GM12878 (cell line): ENCODE results near the gene PPP6C. TPM values are rescaled to one million over a fixed set of nuclear protein-coding genes. Genes with fewer than 3 reads are reported as not detected.

Experiments
- ASH2L ChIP-seq: fragments of 300-600, 200-600 bp; sonication (generic); IDR thresholded peaks from 2 replicates; pipeline ENCODE4 v1.6.1; 2017; ENCODE audit warnings: low read depth, mild to moderate bottlenecking, borderline replicate concordance
- POLR2AphosphoS2 ChIP-seq: IDR thresholded peaks from 2 replicates; pipeline ENCODE4 v1.6.1; 2011; ENCODE audit warnings: low read depth, mild to moderate bottlenecking, low read length, improper control_type of control experiment, moderate library complexity
- polyA plus RNA-seq, 11 experiments: library from polyadenylated mRNA; depleted of rRNA in 4 of 11; unstranded in 6 of 11; stranded (reverse) in 5 of 11; fragments of >200 nt; fragmentation: Nextera tagmentation in 4 of 11; fragmentation: Illumina TruSeq in 1 of 11; extraction: Ambion mirVana in 4 of 11; extraction: Trizol in 1 of 11; gene quantifications; 1 replicate in 1 of 11; 2 replicates in 10 of 11; pipeline versions ENCODE4 v1.2.1 to v1.2.3, GENCODE V29; 2011 to 2016; ENCODE audit warnings: inconsistent platforms in 2 of 11, missing spikeins in 2 of 11, low read depth in 1 of 11
- total RNA-seq, 4 experiments: library from RNA; depleted of rRNA in 3 of 4; stranded (reverse); fragments of >200 nt in 3 of 4; fragmentation: Illumina TruSeq in 1 of 4; extraction: Trizol in 1 of 4; gene quantifications; 2 replicates each; pipeline versions ENCODE4 v1.2.1 to v1.2.3, GENCODE V29; 2013 to 2021
- TF ChIP-seq, protein P1 (sequence below): fragments of 450-650 bp; formaldehyde crosslinking; IDR thresholded peaks from 2 replicates; pipeline ENCODE4 v1.4.0; 2022; ENCODE audit warnings: mild to moderate bottlenecking, moderate library complexity

PPP6C gene
- total and polyA plus RNA-seq, 10 of the 15 experiments (the other 5 are each of a cell fraction or from before 2014, with no cell fraction given), result 26.8 to 45.3 (median 37.1) TPM

DNA sequence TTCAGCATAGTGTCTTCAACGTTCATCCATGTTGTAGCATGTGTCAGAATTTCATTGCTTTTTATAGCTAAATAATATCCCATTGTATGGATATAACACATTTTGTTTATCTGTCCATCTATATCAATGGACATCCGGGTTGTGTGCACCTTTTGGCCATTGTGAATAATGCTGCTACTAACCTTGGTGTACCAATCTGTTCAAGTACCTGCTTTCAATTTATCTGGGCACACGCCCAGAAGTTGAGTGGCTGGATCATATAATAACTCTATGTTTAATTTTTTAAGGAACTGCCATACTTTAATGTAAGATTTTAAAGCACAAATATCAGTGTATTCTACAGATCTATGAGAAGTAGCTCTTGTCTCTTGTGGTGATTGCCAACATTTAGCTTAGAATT, 89.8 kb downstream of the PPP6C start (continued):
- TF ChIP-seq, protein P1, sequence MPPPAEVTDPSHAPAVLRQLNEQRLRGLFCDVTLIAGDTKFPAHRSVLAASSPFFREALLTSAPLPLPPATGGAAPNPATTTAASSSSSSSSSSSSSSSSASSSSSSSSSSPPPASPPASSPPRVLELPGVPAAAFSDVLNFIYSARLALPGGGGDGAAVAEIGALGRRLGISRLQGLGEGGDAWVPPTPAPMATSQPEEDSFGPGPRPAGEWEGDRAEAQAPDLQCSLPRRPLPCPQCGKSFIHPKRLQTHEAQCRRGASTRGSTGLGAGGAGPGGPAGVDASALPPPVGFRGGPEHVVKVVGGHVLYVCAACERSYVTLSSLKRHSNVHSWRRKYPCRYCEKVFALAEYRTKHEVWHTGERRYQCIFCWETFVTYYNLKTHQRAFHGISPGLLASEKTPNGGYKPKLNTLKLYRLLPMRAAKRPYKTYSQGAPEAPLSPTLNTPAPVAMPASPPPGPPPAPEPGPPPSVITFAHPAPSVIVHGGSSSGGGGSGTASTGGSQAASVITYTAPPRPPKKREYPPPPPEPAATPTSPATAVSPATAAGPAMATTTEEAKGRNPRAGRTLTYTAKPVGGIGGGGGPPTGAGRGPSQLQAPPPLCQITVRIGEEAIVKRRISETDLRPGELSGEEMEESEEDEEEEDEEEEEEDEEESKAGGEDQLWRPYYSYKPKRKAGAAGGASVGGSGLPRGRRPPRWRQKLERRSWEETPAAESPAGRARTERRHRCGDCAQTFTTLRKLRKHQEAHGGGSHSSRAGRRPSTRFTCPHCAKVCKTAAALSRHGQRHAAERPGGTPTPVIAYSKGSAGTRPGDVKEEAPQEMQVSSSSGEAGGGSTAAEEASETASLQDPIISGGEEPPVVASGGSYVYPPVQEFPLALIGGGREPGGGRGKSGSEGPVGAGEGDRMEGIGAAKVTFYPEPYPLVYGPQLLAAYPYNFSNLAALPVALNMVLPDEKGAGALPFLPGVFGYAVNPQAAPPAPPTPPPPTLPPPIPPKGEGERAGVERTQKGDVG (CRISPR knock-in tag), result no peak
- TF ChIP-seq POLR2AphosphoS2 (no peak), ASH2L (no peak)

Other genes with a start within 250 kb of the PPP6C start
- 8.5 and 9.8 TPM in 2 replicates for gene GOLGA1, start 248.7 kb downstream of the PPP6C start, total RNA-seq (2014; rRNA removed)
- gene GOLGA1, start 248.7 kb downstream of the PPP6C start, total RNA-seq (2014; rRNA removed; fragmentation: Illumina TruSeq; extraction: Trizol), result 5.4 and 5.6 TPM in 2 replicates
- gene GOLGA1, start 248.7 kb downstream of the PPP6C start, total RNA-seq (2021), result 9.2 and 9.6 TPM in 2 replicates
- gene GOLGA1, start 248.7 kb downstream of the PPP6C start, polyA plus RNA-seq (2011; rRNA removed), result 14.1 and 18.8 TPM in 2 replicates
- 7.8 and 8.8 TPM in 2 replicates for gene GOLGA1, start 248.7 kb downstream of the PPP6C start, polyA plus RNA-seq (2014; fragmentation: Illumina TruSeq; extraction: Trizol)
- gene GOLGA1, start 248.7 kb downstream of the PPP6C start, polyA plus RNA-seq (2014; fragmentation: Nextera tagmentation; extraction: Ambion mirVana), result 1 to 10 TPM; 2.9 to 3.0 TPM
- gene GOLGA1, start 248.7 kb downstream of the PPP6C start, polyA plus RNA-seq (2014; rRNA removed), result 9.5 and 11.0 TPM in 2 replicates
- gene GOLGA1, start 248.7 kb downstream of the PPP6C start, polyA plus RNA-seq (2016; fragmentation: Nextera tagmentation; extraction: Ambion mirVana), result 1 to 10 TPM; 7.8 to 8.4 TPM
- gene SCAI, start 46.3 kb downstream of the PPP6C start, total RNA-seq (2014; rRNA removed), result 5.7 and 7.7 TPM in 2 replicates
- 5.6 and 7.2 TPM in 2 replicates for gene SCAI, start 46.3 kb downstream of the PPP6C start, total RNA-seq (2014; rRNA removed; fragmentation: Illumina TruSeq; extraction: Trizol)
- 6.9 and 8.1 TPM in 2 replicates for gene SCAI, start 46.3 kb downstream of the PPP6C start, total RNA-seq (2021)
- 8.8 and 12.4 TPM in 2 replicates for gene SCAI, start 46.3 kb downstream of the PPP6C start, polyA plus RNA-seq (2011; rRNA removed)
- 3.2 and 3.5 TPM in 2 replicates for gene SCAI, start 46.3 kb downstream of the PPP6C start, polyA plus RNA-seq (2014; fragmentation: Illumina TruSeq; extraction: Trizol)
- gene SCAI, start 46.3 kb downstream of the PPP6C start, polyA plus RNA-seq (2014; fragmentation: Nextera tagmentation; extraction: Ambion mirVana), result under 1 TPM; 0.52 to 0.82 TPM
- gene SCAI, start 46.3 kb downstream of the PPP6C start, polyA plus RNA-seq (2014; rRNA removed), result 2.6 and 3.4 TPM in 2 replicates
- gene SCAI, start 46.3 kb downstream of the PPP6C start, polyA plus RNA-seq (2016; fragmentation: Nextera tagmentation; extraction: Ambion mirVana), result 1 to 10 TPM; 4.9 to 5.3 TPM
- gene RABEPK, start 10.7 kb upstream of the PPP6C start, total RNA-seq (2014; rRNA removed), result 32.3 TPM in 2 replicates
- gene RABEPK, start 10.7 kb upstream of the PPP6C start, total RNA-seq (2014; rRNA removed; fragmentation: Illumina TruSeq; extraction: Trizol), result 28.1 and 29.1 TPM in 2 replicates
- 26.9 and 27.7 TPM in 2 replicates for gene RABEPK, start 10.7 kb upstream of the PPP6C start, total RNA-seq (2021)
- gene RABEPK, start 10.7 kb upstream of the PPP6C start, polyA plus RNA-seq (2011; rRNA removed), result 33.6 and 41.6 TPM in 2 replicates
- 30.6 and 32.4 TPM in 2 replicates for gene RABEPK, start 10.7 kb upstream of the PPP6C start, polyA plus RNA-seq (2014; fragmentation: Illumina TruSeq; extraction: Trizol)
- 10 to 100 TPM; 41.7 to 59.8 TPM for gene RABEPK, start 10.7 kb upstream of the PPP6C start, polyA plus RNA-seq (2014; fragmentation: Nextera tagmentation; extraction: Ambion mirVana)
- 29.2 and 37.2 TPM in 2 replicates for gene RABEPK, start 10.7 kb upstream of the PPP6C start, polyA plus RNA-seq (2014; rRNA removed)
- gene RABEPK, start 10.7 kb upstream of the PPP6C start, polyA plus RNA-seq (2016; fragmentation: Nextera tagmentation; extraction: Ambion mirVana), result 10 to 100 TPM; 46.3 to 52.4 TPM
- 53.0 and 70.1 TPM in 2 replicates for gene HSPA5, start 51.5 kb upstream of the PPP6C start, total RNA-seq (2014; rRNA removed)
- 45.7 and 46.5 TPM in 2 replicates for gene HSPA5, start 51.5 kb upstream of the PPP6C start, total RNA-seq (2014; rRNA removed; fragmentation: Illumina TruSeq; extraction: Trizol)
- 162 and 182 TPM in 2 replicates for gene HSPA5, start 51.5 kb upstream of the PPP6C start, total RNA-seq (2021)
- gene HSPA5, start 51.5 kb upstream of the PPP6C start, polyA plus RNA-seq (2011; rRNA removed), result 67.2 and 86.2 TPM in 2 replicates
- 202 and 218 TPM in 2 replicates for gene HSPA5, start 51.5 kb upstream of the PPP6C start, polyA plus RNA-seq (2014; fragmentation: Illumina TruSeq; extraction: Trizol)
- gene HSPA5, start 51.5 kb upstream of the PPP6C start, polyA plus RNA-seq (2014; fragmentation: Nextera tagmentation; extraction: Ambion mirVana), result 100 to 1,000 TPM in 1 of 2 experiments, 10 to 100 TPM in 1; 39.8 to 105 TPM
- 105 and 114 TPM in 2 replicates for gene HSPA5, start 51.5 kb upstream of the PPP6C start, polyA plus RNA-seq (2014; rRNA removed)
- gene HSPA5, start 51.5 kb upstream of the PPP6C start, polyA plus RNA-seq (2016; fragmentation: Nextera tagmentation; extraction: Ambion mirVana), result 100 to 1,000 TPM; 495 to 517 TPM
- gene GAPVD1, start 72.0 kb upstream of the PPP6C start, total RNA-seq (2014; rRNA removed), result 30.4 and 31.2 TPM in 2 replicates
- gene GAPVD1, start 72.0 kb upstream of the PPP6C start, total RNA-seq (2014; rRNA removed; fragmentation: Illumina TruSeq; extraction: Trizol), result 27.6 and 31.6 TPM in 2 replicates
- gene GAPVD1, start 72.0 kb upstream of the PPP6C start, total RNA-seq (2021), result 29.6 and 30.1 TPM in 2 replicates
- 15.9 and 17.8 TPM in 2 replicates for gene GAPVD1, start 72.0 kb upstream of the PPP6C start, polyA plus RNA-seq (2011; rRNA removed)
- gene GAPVD1, start 72.0 kb upstream of the PPP6C start, polyA plus RNA-seq (2014; fragmentation: Illumina TruSeq; extraction: Trizol), result 22.1 and 23.3 TPM in 2 replicates
- 1 to 10 TPM; 4.3 to 5.2 TPM for gene GAPVD1, start 72.0 kb upstream of the PPP6C start, polyA plus RNA-seq (2014; fragmentation: Nextera tagmentation; extraction: Ambion mirVana)
- 16.1 and 17.4 TPM in 2 replicates for gene GAPVD1, start 72.0 kb upstream of the PPP6C start, polyA plus RNA-seq (2014; rRNA removed)
- gene GAPVD1, start 72.0 kb upstream of the PPP6C start, polyA plus RNA-seq (2016; fragmentation: Nextera tagmentation; extraction: Ambion mirVana), result 10 to 100 TPM; 35.2 to 36.6 TPM